ENCODE data around the gene CORO2B.

The CORO2B gene

GRCh38 chr15:68578980-68579935 is at the start of gene CORO2B:
TSS of gene CORO2B (plus strand) at chr15:68578993. CDS start at chr15:68579263, 270 bp downstream.
- Histone ChIP-seq H3K36me3 (ENCODE audit: insufficient read depth, insufficient read length, low read length) (no peaks in the 10 kb centered on the region), H3K27me3 (ENCODE audit: insufficient read depth, insufficient read length) (peaks cover 19% of the 10 kb centered on the region), H3K9me3 (ENCODE audit: insufficient read depth, low read length) (no peaks in the 10 kb centered on the region), H3K9ac (ENCODE audit: insufficient read length, low read depth) (peak within 1 kb of the TSS; percentile 77), H3K4me3 (ENCODE audit: insufficient read length, low read depth) (peak within 1 kb of the TSS; percentile 69), H3K4me1 (ENCODE audit: insufficient read depth, insufficient read length) (peaks cover 20% of the 10 kb centered on the region)
- DNase-seq (ENCODE audit: low read depth, low spot score), result no peak
- TF ChIP-seq YY1 (IDR thresholded peaks at IDR 0.05; ENCODE audit: insufficient read depth, insufficient read length) (no peak), ZNF274 (IDR thresholded peaks at IDR 0.05; ENCODE audit: low read depth, low read length) (no peak), SUZ12 (IDR thresholded peaks at IDR 0.05; ENCODE audit: extremely low read depth, insufficient read depth, insufficient read length) (no peak)

- Histone ChIP-seq H3K36me3 (ENCODE audit: insufficient read depth, insufficient read length, low read length) (no peaks in the 10 kb centered on the region), H3K4me1 (ENCODE audit: insufficient read depth, insufficient read length) (no peaks in the 10 kb centered on the region), H3K9me3 (ENCODE audit: insufficient read depth, low read length) (peaks cover 11% of the 10 kb centered on the region), H3K9ac (ENCODE audit: insufficient read length, low read depth) (no peak overlapping the region), H3K27me3 (ENCODE audit: insufficient read depth, insufficient read length) (no peaks in the 10 kb centered on the region), H3K4me3 (ENCODE audit: insufficient read length, low read depth) (no peak overlapping the region)
- TF ChIP-seq SUZ12 (IDR thresholded peaks at IDR 0.05; ENCODE audit: extremely low read depth, insufficient read depth, insufficient read length), result no peak
- no peak for TF ChIP-seq ZNF274 (IDR thresholded peaks at IDR 0.05; ENCODE audit: low read depth, low read length)
- TF ChIP-seq YY1 (IDR thresholded peaks at IDR 0.05; ENCODE audit: insufficient read depth, insufficient read length), result no peak
- DNase-seq (ENCODE audit: low read depth, low spot score), result no peak
Measured at GRCh38 chr15:68531387-68532179, 47.2 kb upstream of the CORO2B start.

GRCh38 chr15:68536331-68537095 is 42.3 kb upstream of the CORO2B start:
- Histone ChIP-seq H3K27me3 (ENCODE audit: insufficient read depth, insufficient read length) (no peaks in the 10 kb centered on the region), H3K4me3 (ENCODE audit: insufficient read length, low read depth) (no peak overlapping the region), H3K9ac (ENCODE audit: insufficient read length, low read depth) (no peak overlapping the region), H3K9me3 (ENCODE audit: insufficient read depth, low read length) (peaks cover 27% of the 10 kb centered on the region), H3K36me3 (ENCODE audit: insufficient read depth, insufficient read length, low read length) (no peaks in the 10 kb centered on the region), H3K4me1 (ENCODE audit: insufficient read depth, insufficient read length) (no peaks in the 10 kb centered on the region)
- no peak for TF ChIP-seq SUZ12 (IDR thresholded peaks at IDR 0.05; ENCODE audit: extremely low read depth, insufficient read depth, insufficient read length)
- no peak for TF ChIP-seq ZNF274 (IDR thresholded peaks at IDR 0.05; ENCODE audit: low read depth, low read length)
- TF ChIP-seq YY1 (IDR thresholded peaks at IDR 0.05; ENCODE audit: insufficient read depth, insufficient read length), result no peak
- DNase-seq (ENCODE audit: low read depth, low spot score), result no peak

GRCh38 chr15:68537097-68537496 is 41.7 kb upstream of the CORO2B start:
- no peak for TF ChIP-seq SUZ12 (IDR thresholded peaks at IDR 0.05; ENCODE audit: extremely low read depth, insufficient read depth, insufficient read length)
- TF ChIP-seq YY1 (IDR thresholded peaks at IDR 0.05; ENCODE audit: insufficient read depth, insufficient read length), result no peak
- no peak for TF ChIP-seq ZNF274 (IDR thresholded peaks at IDR 0.05; ENCODE audit: low read depth, low read length)
- no peak for DNase-seq (ENCODE audit: low read depth, low spot score)
- Histone ChIP-seq H3K4me1 (ENCODE audit: insufficient read depth, insufficient read length) (no peaks in the 10 kb centered on the region), H3K9me3 (ENCODE audit: insufficient read depth, low read length) (peaks cover 23% of the 10 kb centered on the region), H3K4me3 (ENCODE audit: insufficient read length, low read depth) (no peak overlapping the region), H3K9ac (ENCODE audit: insufficient read length, low read depth) (no peak overlapping the region), H3K36me3 (ENCODE audit: insufficient read depth, insufficient read length, low read length) (no peaks in the 10 kb centered on the region), H3K27me3 (ENCODE audit: insufficient read depth, insufficient read length) (no peaks in the 10 kb centered on the region)

- H3K9me3 ChIP-seq (ENCODE audit: insufficient read depth, low read length), result peaks cover 19% of the 10 kb centered on the region
- TF ChIP-seq YY1 (IDR thresholded peaks at IDR 0.05; ENCODE audit: insufficient read depth, insufficient read length) (no peak), ZNF274 (IDR thresholded peaks at IDR 0.05; ENCODE audit: low read depth, low read length) (no peak)
- H3K4me3 ChIP-seq (ENCODE audit: insufficient read length, low read depth), result no peak overlapping the region
Measured at GRCh38 chr15:68537506-68537905, 41.3 kb upstream of the CORO2B start.

GRCh38 chr15:68538311-68538710 is 40.5 kb upstream of the CORO2B start:
- H3K9me3 ChIP-seq (ENCODE audit: insufficient read depth, low read length), result peaks cover 15% of the 10 kb centered on the region
- no peak for DNase-seq (ENCODE audit: low read depth, low spot score)
- H3K9ac ChIP-seq (ENCODE audit: insufficient read length, low read depth), result no peak overlapping the region
- H3K36me3 ChIP-seq (ENCODE audit: insufficient read depth, insufficient read length, low read length), result no peaks in the 10 kb centered on the region
- TF ChIP-seq ZNF274 (IDR thresholded peaks at IDR 0.05; ENCODE audit: low read depth, low read length), result no peak
- no peak for TF ChIP-seq YY1 (IDR thresholded peaks at IDR 0.05; ENCODE audit: insufficient read depth, insufficient read length)
- TF ChIP-seq SUZ12 (IDR thresholded peaks at IDR 0.05; ENCODE audit: extremely low read depth, insufficient read depth, insufficient read length), result no peak
- no peak overlapping the region for H3K4me3 ChIP-seq (ENCODE audit: insufficient read length, low read depth)
- no peaks in the 10 kb centered on the region for H3K27me3 ChIP-seq (ENCODE audit: insufficient read depth, insufficient read length)
- H3K4me1 ChIP-seq (ENCODE audit: insufficient read depth, insufficient read length), result no peaks in the 10 kb centered on the region

More at GRCh38 chr15:68537506-68537905, 41.3 kb upstream of the CORO2B start:
- Histone ChIP-seq H3K27me3 (ENCODE audit: insufficient read depth, insufficient read length) (no peaks in the 10 kb centered on the region), H3K9ac (ENCODE audit: insufficient read length, low read depth) (no peak overlapping the region), H3K4me1 (ENCODE audit: insufficient read depth, insufficient read length) (no peaks in the 10 kb centered on the region), H3K36me3 (ENCODE audit: insufficient read depth, insufficient read length, low read length) (no peaks in the 10 kb centered on the region)
- DNase-seq (ENCODE audit: low read depth, low spot score), result no peak

All from NT2/D1 (cell line).